ENCODE measurements around the gene THOP1. TPM values are rescaled to one million over a fixed set of nuclear protein-coding genes. Genes with fewer than 3 reads are reported as not detected.

Gene THOP1
- total RNA-seq, 4 donors from 2014 or later: 57.8 to 88.6 (median 74.7) TPM

DNA sequence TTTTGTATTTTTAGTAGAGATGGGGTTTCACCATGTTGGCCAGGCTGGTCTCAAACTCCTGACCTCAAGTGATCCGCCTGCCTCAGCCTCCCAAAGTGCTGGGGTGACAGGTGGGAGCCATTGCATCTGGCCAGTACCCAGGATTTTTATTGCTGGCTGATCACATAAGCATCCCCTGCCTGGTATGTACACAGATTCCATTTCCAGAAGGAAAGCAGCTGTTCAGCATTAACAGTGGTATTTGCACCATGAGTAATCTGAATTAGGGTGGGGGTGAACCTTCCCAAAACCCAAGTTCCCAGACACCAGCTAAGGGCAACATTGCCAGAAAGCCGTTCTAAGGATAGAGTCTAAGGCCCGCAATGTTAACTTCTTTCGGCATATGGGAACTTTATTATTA is 63.3 kb downstream of the THOP1 start:
- 60 to 86% methylated on average over 1 to 3 of the region's 4 CpGs for WGBS, 2 donors
- Histone ChIP-seq H3K27ac (no peak overlapping the region), H3K36me3 (peaks cover 17 to 60% (median 28%) of the 10 kb centered on the region in 3 donors), H3K9me3 (peaks cover 6 to 70% (median 48%) of the 10 kb centered on the region in 3 donors), H3K4me1 (no peaks in the 10 kb centered on the region), H3K27me3 (no peaks in the 10 kb centered on the region), H3K4me3 (no peak overlapping the region)
- DNase-seq: no peak
- TF ChIP-seq, protein P1, sequence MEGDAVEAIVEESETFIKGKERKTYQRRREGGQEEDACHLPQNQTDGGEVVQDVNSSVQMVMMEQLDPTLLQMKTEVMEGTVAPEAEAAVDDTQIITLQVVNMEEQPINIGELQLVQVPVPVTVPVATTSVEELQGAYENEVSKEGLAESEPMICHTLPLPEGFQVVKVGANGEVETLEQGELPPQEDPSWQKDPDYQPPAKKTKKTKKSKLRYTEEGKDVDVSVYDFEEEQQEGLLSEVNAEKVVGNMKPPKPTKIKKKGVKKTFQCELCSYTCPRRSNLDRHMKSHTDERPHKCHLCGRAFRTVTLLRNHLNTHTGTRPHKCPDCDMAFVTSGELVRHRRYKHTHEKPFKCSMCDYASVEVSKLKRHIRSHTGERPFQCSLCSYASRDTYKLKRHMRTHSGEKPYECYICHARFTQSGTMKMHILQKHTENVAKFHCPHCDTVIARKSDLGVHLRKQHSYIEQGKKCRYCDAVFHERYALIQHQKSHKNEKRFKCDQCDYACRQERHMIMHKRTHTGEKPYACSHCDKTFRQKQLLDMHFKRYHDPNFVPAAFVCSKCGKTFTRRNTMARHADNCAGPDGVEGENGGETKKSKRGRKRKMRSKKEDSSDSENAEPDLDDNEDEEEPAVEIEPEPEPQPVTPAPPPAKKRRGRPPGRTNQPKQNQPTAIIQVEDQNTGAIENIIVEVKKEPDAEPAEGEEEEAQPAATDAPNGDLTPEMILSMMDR (IDR thresholded peaks at IDR 0.05): no peak
- TF ChIP-seq POLR2A (IDR thresholded peaks at IDR 0.05): no peak
- intact Hi-C loops (cut with DNase I): no loop called here

DNA sequence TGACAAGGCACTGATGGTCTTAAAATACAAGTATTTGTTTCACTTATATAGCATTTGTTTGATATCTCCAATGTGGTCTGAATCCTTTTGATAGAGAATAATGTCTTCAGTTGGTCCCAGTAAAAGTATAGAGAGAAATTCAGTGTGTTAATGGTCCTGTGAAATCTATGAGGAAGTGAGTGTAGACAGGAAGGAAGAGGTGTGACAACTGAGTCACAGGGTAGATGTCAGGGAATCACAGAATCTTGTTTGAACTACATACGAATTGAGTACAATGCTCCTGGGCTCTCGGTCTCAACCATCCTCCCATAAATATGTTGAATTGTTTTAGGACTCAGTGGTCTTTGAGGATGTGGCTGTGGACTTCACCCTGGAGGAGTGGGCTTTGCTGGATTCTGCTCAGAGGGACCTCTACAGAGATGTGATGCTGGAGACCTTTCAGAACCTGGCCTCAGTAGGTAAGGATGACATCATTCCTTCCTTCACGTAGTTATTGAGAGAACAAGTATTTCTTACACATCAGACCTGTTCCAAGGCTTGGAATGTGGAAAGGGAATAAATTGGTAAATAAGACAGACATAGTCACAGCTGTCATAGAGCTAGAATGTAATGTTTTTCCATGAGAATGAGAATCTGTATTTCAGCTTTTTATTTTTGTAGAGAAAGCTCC is 65.1 kb downstream of the THOP1 start:
- no peak overlapping the region for H3K27ac ChIP-seq
- peaks cover 17 to 77% (median 28%) of the 10 kb centered on the region in 3 donors for H3K36me3 ChIP-seq
- no peak for DNase-seq
- H3K9me3 ChIP-seq: peaks cover 6 to 88% (median 60%) of the 10 kb centered on the region in 3 donors
- no peaks in the 10 kb centered on the region for H3K27me3 ChIP-seq
- intact Hi-C loops (cut with DNase I): no loop called here
- TF ChIP-seq, protein P1 (IDR thresholded peaks at IDR 0.05): no peak
- no peak for TF ChIP-seq POLR2A (IDR thresholded peaks at IDR 0.05)
- H3K4me3 ChIP-seq: no peak overlapping the region
- WGBS, 2 donors: 79 to 87% methylated on average over 3 of the region's 3 CpGs
- H3K4me1 ChIP-seq: no peaks in the 10 kb centered on the region

DNA sequence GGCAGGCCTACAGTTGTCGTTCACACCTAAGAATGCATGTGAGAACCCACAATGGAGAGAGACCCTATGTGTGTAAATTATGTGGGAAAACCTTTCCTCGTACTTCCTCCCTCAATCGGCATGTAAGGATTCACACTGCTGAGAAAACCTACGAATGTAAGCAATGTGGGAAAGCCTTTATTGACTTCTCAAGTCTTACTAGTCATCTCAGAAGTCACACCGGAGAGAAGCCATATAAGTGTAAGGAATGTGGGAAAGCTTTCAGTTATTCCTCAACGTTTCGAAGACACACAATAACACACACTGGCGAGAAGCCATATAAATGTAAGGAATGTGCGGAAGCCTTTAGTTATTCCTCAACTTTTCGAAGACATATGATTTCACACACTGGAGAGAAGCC is 67.3 kb downstream of the THOP1 start:
- Histone ChIP-seq H3K27me3 (no peaks in the 10 kb centered on the region), H3K9me3 (peaks cover 6 to 94% (median 60%) of the 10 kb centered on the region in 3 donors), H3K4me1 (no peaks in the 10 kb centered on the region), H3K27ac (no peak overlapping the region), H3K36me3 (peaks cover 17 to 70% (median 28%) of the 10 kb centered on the region in 3 donors), H3K4me3 (peak overlapping the region in 1 of 4 donors; percentile 14)
- intact Hi-C loops (cut with DNase I): no loop called here
- WGBS, 2 donors: 96 to 98% methylated on average over 9 to 10 of the region's 10 CpGs
- no peak for DNase-seq
- TF ChIP-seq, protein P1 (IDR thresholded peaks at IDR 0.05): no peak

DNA sequence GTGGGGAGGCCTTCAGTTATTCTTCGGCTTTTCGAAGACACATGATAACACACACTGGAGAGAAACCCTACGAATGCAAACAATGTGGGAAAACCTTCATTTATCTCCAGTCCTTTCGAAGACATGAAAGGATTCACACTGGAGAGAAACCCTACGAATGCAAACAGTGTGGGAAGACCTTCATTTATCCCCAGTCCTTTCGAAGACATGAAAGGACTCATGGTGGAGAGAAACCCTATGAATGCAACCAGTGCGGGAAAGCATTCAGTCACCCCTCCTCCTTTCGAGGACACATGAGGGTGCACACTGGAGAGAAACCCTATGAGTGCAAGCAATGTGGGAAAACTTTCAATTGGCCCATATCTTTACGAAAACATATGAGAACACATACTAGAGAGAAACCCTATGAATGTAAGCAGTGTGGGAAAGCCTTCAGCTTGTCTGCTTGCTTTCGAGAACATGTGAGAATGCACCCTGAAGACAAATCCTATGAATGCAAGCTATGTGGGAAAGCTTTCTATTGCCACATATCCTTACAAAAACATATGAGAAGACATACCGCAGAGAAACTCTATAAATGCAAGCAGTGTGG is 67.8 kb downstream of the THOP1 start:
- WGBS, 2 donors: 91 to 94% methylated on average over 11 of the region's 11 CpGs
- H3K4me1 ChIP-seq: no peaks in the 10 kb centered on the region
- intact Hi-C loops (cut with DNase I): no loop called here
- DNase-seq: no peak
- peaks cover 6 to 94% (median 65%) of the 10 kb centered on the region in 3 donors for H3K9me3 ChIP-seq
- peaks cover 17 to 70% (median 28%) of the 10 kb centered on the region in 3 donors for H3K36me3 ChIP-seq
- H3K4me3 ChIP-seq: peak overlapping the region in 1 of 4 donors; percentile 14
- H3K27me3 ChIP-seq: no peaks in the 10 kb centered on the region
- TF ChIP-seq, protein P1 (IDR thresholded peaks at IDR 0.05): no peak
- TF ChIP-seq POLR2A (IDR thresholded peaks at IDR 0.05): no peak
- no peak overlapping the region for H3K27ac ChIP-seq

DNA sequence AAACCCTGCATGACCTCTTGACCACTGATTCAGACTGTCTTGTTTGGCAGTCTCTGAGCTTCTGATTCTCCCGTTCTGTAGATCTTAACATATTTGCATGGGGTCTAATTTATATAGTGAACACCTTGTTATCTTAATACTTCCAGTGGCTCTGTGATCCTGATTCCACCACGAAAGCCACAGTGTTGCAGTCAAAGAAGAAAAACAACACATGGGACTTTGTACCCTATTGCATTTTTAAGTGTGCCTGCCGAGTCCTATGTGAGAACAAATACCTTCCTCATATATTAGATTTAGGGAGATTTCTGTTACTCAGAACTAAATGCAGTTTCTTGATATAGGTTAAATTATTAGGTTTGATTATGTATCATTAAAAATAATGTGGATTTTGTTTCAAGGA is 69.5 kb downstream of the THOP1 start:
- Histone ChIP-seq H3K27me3 (no peaks in the 10 kb centered on the region), H3K36me3 (peaks cover 17 to 59% (median 28%) of the 10 kb centered on the region in 3 donors), H3K4me3 (no peak overlapping the region), H3K27ac (no peak overlapping the region), H3K9me3 (peaks cover 6 to 91% (median 56%) of the 10 kb centered on the region in 3 donors), H3K4me1 (no peaks in the 10 kb centered on the region)
- TF ChIP-seq, protein P1 (IDR thresholded peaks at IDR 0.05): no peak
- TF ChIP-seq POLR2A (IDR thresholded peaks at IDR 0.05): no peak
- DNase-seq: no peak
- whole genome bisulfite sequencing, 2 donors: 86 to 94% methylated on average over 3 of the region's 3 CpGs
- intact Hi-C loops (cut with DNase I): no loop called here

All from esophagus squamous epithelium (tissue), 5 donors.